Smooth muscle cell of the brain vasculature (primary cell): ENCODE measurements around the gene THADA.

Source experiments
- DNase-seq: peaks from one replicate; pipeline ENCODE4 v3.0.0-alpha.2; 2012; ENCODE audit warnings: low read depth, low spot score

Gene THADA

GRCh38 chr2:43210467-43211303 lies 385.2 kb downstream of the THADA start:
- DNase-seq: no peak

- DNase-seq: no peak
Observed at GRCh38 chr2:43210125-43210466, 385.7 kb downstream of the THADA start.

GRCh38 chr2:43209204-43209717 lies 386.6 kb downstream of the THADA start:
- DNase-seq: no peak

GRCh38 chr2:43207553-43208300 lies 388.1 kb downstream of the THADA start:
- DNase-seq: no peak

GRCh38 chr2:43206602-43207001 lies 389.2 kb downstream of the THADA start:
- no peak for DNase-seq

GRCh38 chr2:43203373-43203772 lies 392.5 kb downstream of the THADA start:
- DNase-seq: no peak

- no peak for DNase-seq
Observed at GRCh38 chr2:43202289-43202688, 393.5 kb downstream of the THADA start.

- no peak for DNase-seq
Observed at GRCh38 chr2:43201497-43201896, 394.3 kb downstream of the THADA start.

GRCh38 chr2:43201016-43201415 lies 394.8 kb downstream of the THADA start:
- DNase-seq: no peak

GRCh38 chr2:43199492-43200488 lies 396.0 kb downstream of the THADA start:
- DNase-seq: no peak

GRCh38 chr2:43198263-43198662 lies 397.6 kb downstream of the THADA start:
- DNase-seq: no peak

GRCh38 chr2:43197588-43197896 lies 398.3 kb downstream of the THADA start:
- DNase-seq: no peak

- DNase-seq: no peak
Observed at GRCh38 chr2:43196768-43197587, 398.9 kb downstream of the THADA start.

- DNase-seq: no peak
Observed at GRCh38 chr2:43194121-43194869, 401.5 kb downstream of the THADA start.

GRCh38 chr2:43193652-43194120 lies 402.2 kb downstream of the THADA start:
- DNase-seq: no peak

GRCh38 chr2:43192744-43193651 lies 402.8 kb downstream of the THADA start:
- no peak for DNase-seq

- DNase-seq: no peak
Observed at GRCh38 chr2:43191947-43192516, 403.8 kb downstream of the THADA start.

- DNase-seq: no peak
Observed at GRCh38 chr2:43190311-43191052, 405.4 kb downstream of the THADA start.
